Liver (tissue), 3 donors: ENCODE measurements around the gene PKD1L1.

Experiments used
- ATF3 ChIP-seq: IDR thresholded peaks from 2 replicates; pipeline ENCODE4 v1.6.1; 2016; ENCODE audit warnings: antibody characterized with exemption
- CTCF ChIP-seq: fragments of 150-350 bp; IDR thresholded peaks from 2 replicates; pipeline ENCODE4 v1.5.1; 2017; ENCODE audit warnings: improper control_type of control experiment, low read depth, low read length; ENCODE audit not compliant: missing input control
- JUND ChIP-seq, 2 donors: IDR thresholded peaks; 2 replicates each; pipeline ENCODE4 v1.6.1; 2016; ENCODE audit warnings: antibody characterized with exemption in 2 of 2
- REST ChIP-seq: IDR thresholded peaks from 2 replicates; pipeline ENCODE4 v1.6.1; 2016; ENCODE audit warnings: antibody characterized with exemption, mild to moderate bottlenecking
- RXRA ChIP-seq, 2 donors: IDR thresholded peaks; 2 replicates each; pipeline ENCODE4 v1.6.1; 2017 to 2018; ENCODE audit warnings: antibody characterized with exemption in 2 of 2, mild to moderate bottlenecking in 1 of 2
- SP1 ChIP-seq: IDR thresholded peaks from 2 replicates; pipeline ENCODE4 v1.6.1; 2018; ENCODE audit warnings: antibody characterized with exemption, mild to moderate bottlenecking
- TAF1 ChIP-seq: conservative IDR thresholded peaks from 2 replicates; pipeline ENCODE4 v1.6.1; 2016; ENCODE audit warnings: antibody characterized with exemption, mild to moderate bottlenecking
- donor health status: healthy.
- donor health status: healthy.

GRCh38 chr7:47877336-47877735 is 70.9 kb downstream of the PKD1L1 start:
- TF ChIP-seq CTCF = no peak
- no peak for TF ChIP-seq REST
- TF ChIP-seq JUND (IDR thresholded peaks at IDR 0.05) = no peak
- TF ChIP-seq ATF3 = no peak
- TF ChIP-seq TAF1 = no peak
- TF ChIP-seq RXRA (IDR thresholded peaks at IDR 0.05) = no peak
- no peak for TF ChIP-seq SP1
